ENCODE measurements around the gene NLE1. TPM values are rescaled to one million over a fixed set of nuclear protein-coding genes. Genes with fewer than 3 reads are reported as not detected.
A peak's percentile ranks its signal among the peaks of the same experiment; 100 is the strongest.

The NLE1 gene
- total RNA-seq, 1 donor = 15.6 TPM

GRCh38 chr17:35171834-35172233, 29.7 kb upstream of the NLE1 start:
- peak overlapping the region; percentile 53 for H3K4me2 ChIP-seq (ENCODE audit: insufficient read depth, low read length)
- H3K4me3 ChIP-seq (ENCODE audit: insufficient read depth, low read length) = no peak overlapping the region
- no peaks in the 10 kb centered on the region for H3K9me3 ChIP-seq (ENCODE audit: low read depth, low read length)
- no peaks in the 10 kb centered on the region for H3K79me2 ChIP-seq (ENCODE audit: insufficient read depth, low read length)
- peaks cover 6% of the 10 kb centered on the region for H3K4me1 ChIP-seq (ENCODE audit: insufficient read depth, low read length)
- H3K27ac ChIP-seq (ENCODE audit: low read depth, low read length) = no peak overlapping the region
- H2AFZ ChIP-seq (ENCODE audit: low read length) = peak overlapping the region; percentile 13
- no peaks in the 10 kb centered on the region for H4K20me1 ChIP-seq (ENCODE audit: insufficient read depth, low read length)
- no peaks in the 10 kb centered on the region for H3K36me3 ChIP-seq (ENCODE audit: insufficient read depth, low read length)
- DNase-seq (ENCODE audit: insufficient read length, low spot score, missing footprints) = no peak
- TF ChIP-seq CTCF (IDR thresholded peaks at IDR 0.05; ENCODE audit: extremely low read depth, low read depth, low read length) = no peak
- H3K27me3 ChIP-seq (ENCODE audit: insufficient read depth, low read length) = no peaks in the 10 kb centered on the region

DNA sequence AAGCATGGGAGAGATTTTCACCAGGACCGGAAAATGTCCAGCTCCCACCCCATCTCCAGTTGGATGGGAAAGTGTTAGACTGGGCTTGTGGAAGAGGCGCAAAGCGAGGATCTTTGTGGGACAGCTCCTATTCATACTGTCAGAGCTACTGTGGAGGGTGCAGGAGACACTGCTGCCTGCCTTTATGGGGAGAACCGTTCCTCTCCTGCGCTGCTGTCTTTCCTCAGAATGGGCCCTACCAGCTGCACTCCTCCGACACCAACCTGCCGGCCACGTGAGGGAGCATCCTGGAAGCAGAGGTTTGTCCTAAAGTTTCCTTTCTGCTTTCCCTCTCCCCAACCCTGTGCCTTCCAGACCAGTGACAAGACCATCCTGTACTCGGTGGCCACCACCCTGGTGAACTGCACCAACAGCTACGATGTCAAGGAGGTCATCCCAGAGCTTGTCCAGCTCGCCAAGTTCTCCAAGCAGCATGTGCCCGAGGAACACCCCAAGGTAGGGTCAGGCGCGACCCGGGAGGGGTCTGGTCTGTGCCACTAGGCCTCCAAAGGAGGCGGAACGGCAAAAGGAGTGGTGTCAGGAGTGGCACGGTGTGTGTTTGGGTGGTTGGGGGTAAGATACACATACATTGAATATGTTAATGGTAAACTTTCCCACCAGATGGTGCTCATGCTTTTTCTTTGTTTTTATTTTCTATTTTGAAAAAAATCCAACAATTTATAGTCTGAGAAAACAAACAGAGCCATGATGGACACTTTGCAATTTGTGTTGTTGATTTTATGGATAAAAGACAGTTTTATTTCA, 29.1 kb upstream of the NLE1 start:
- Histone ChIP-seq H4K20me1 (ENCODE audit: insufficient read depth, low read length) (no peaks in the 10 kb centered on the region), H3K4me2 (ENCODE audit: insufficient read depth, low read length) (peak overlapping the region; percentile 53), H3K4me1 (ENCODE audit: insufficient read depth, low read length) (peaks cover 6% of the 10 kb centered on the region), H3K4me3 (ENCODE audit: insufficient read depth, low read length) (no peak overlapping the region), H3K36me3 (ENCODE audit: insufficient read depth, low read length) (no peaks in the 10 kb centered on the region), H2AFZ (ENCODE audit: low read length) (peak overlapping the region; percentile 21), H3K79me2 (ENCODE audit: insufficient read depth, low read length) (no peaks in the 10 kb centered on the region), H3K27me3 (ENCODE audit: insufficient read depth, low read length) (no peaks in the 10 kb centered on the region), H3K27ac (ENCODE audit: low read depth, low read length) (no peak overlapping the region), H3K9me3 (ENCODE audit: low read depth, low read length) (no peaks in the 10 kb centered on the region)
- TF ChIP-seq CTCF (IDR thresholded peaks at IDR 0.05; ENCODE audit: extremely low read depth, low read depth, low read length) = peak; percentile 45
- no peak for DNase-seq (ENCODE audit: insufficient read length, low spot score, missing footprints)

- Histone ChIP-seq H3K4me3 (ENCODE audit: insufficient read depth, low read length) (no peak overlapping the region), H2AFZ (ENCODE audit: low read length) (no peak overlapping the region), H3K36me3 (ENCODE audit: insufficient read depth, low read length) (no peaks in the 10 kb centered on the region), H3K9me3 (ENCODE audit: low read depth, low read length) (no peaks in the 10 kb centered on the region), H3K79me2 (ENCODE audit: insufficient read depth, low read length) (no peaks in the 10 kb centered on the region), H3K27ac (ENCODE audit: low read depth, low read length) (no peak overlapping the region), H3K4me1 (ENCODE audit: insufficient read depth, low read length) (peaks cover 6% of the 10 kb centered on the region), H3K27me3 (ENCODE audit: insufficient read depth, low read length) (no peaks in the 10 kb centered on the region), H4K20me1 (ENCODE audit: insufficient read depth, low read length) (no peaks in the 10 kb centered on the region), H3K4me2 (ENCODE audit: insufficient read depth, low read length) (no peak overlapping the region)
- no peak for DNase-seq (ENCODE audit: insufficient read length, low spot score, missing footprints)
- no peak for TF ChIP-seq CTCF (IDR thresholded peaks at IDR 0.05; ENCODE audit: extremely low read depth, low read depth, low read length)
These were observed 27.8 kb upstream of the NLE1 start for GRCh38 chr17:35169835-35170363.

DNA sequence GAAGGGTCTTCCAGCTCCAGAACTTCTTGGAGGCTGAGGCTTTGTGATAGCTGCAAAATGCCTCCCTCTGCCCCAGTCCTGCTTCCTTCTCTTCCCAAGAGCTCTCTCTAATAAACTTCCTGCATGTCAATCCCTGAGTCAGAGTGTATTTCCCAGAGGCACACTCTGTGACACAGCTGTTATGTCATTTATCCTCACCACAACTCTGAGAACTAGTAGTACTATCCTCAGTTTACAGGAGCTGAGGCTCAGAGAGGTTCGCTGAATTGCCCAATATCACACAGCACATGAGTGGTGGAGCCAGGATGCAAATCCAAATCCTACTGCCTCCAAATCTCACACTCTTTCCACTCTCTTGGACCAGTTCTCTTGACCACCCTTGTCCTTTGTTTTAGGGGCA, 25.6 kb upstream of the NLE1 start:
- H2AFZ ChIP-seq (ENCODE audit: low read length) = no peak overlapping the region
- TF ChIP-seq CTCF (IDR thresholded peaks at IDR 0.05; ENCODE audit: extremely low read depth, low read depth, low read length) = no peak
- peak; percentile 80 for DNase-seq (ENCODE audit: insufficient read length, low spot score, missing footprints)

More for the DNA sequence above, 25.6 kb upstream of the NLE1 start:
- Histone ChIP-seq H3K4me3 (ENCODE audit: insufficient read depth, low read length) (no peak overlapping the region), H3K4me2 (ENCODE audit: insufficient read depth, low read length) (no peak overlapping the region), H3K79me2 (ENCODE audit: insufficient read depth, low read length) (no peaks in the 10 kb centered on the region), H3K36me3 (ENCODE audit: insufficient read depth, low read length) (no peaks in the 10 kb centered on the region), H3K27ac (ENCODE audit: low read depth, low read length) (no peak overlapping the region), H3K9me3 (ENCODE audit: low read depth, low read length) (no peaks in the 10 kb centered on the region), H3K27me3 (ENCODE audit: insufficient read depth, low read length) (no peaks in the 10 kb centered on the region), H3K4me1 (ENCODE audit: insufficient read depth, low read length) (peaks cover 6% of the 10 kb centered on the region), H4K20me1 (ENCODE audit: insufficient read depth, low read length) (no peaks in the 10 kb centered on the region)
